ENCODE results near the gene SLC7A1. TPM values are rescaled to one million over a fixed set of nuclear protein-coding genes. Genes with fewer than 3 reads are reported as not detected.
A peak's percentile ranks its signal among the peaks of the same experiment; 100 is the strongest.
"Not testable (repeated sequence)": the region's sequence is repeated elsewhere in the genome, so short reads cannot be mapped to it uniquely, and the experiment has no call there.

SLC7A1 gene
- total RNA-seq (2013), result 1.1 TPM
- polyA plus RNA-seq, result 1 to 10 TPM in 1 of 3 donors, under 1 TPM in 2; 0.89 to 2.2 (median 0.92) TPM
- 2.4 and 2.5 TPM in 2 replicates for polyA minus RNA-seq
- 30.5 to 184 (median 49.4) reads per million in 11 experiments for total RNA-seq

DNA sequence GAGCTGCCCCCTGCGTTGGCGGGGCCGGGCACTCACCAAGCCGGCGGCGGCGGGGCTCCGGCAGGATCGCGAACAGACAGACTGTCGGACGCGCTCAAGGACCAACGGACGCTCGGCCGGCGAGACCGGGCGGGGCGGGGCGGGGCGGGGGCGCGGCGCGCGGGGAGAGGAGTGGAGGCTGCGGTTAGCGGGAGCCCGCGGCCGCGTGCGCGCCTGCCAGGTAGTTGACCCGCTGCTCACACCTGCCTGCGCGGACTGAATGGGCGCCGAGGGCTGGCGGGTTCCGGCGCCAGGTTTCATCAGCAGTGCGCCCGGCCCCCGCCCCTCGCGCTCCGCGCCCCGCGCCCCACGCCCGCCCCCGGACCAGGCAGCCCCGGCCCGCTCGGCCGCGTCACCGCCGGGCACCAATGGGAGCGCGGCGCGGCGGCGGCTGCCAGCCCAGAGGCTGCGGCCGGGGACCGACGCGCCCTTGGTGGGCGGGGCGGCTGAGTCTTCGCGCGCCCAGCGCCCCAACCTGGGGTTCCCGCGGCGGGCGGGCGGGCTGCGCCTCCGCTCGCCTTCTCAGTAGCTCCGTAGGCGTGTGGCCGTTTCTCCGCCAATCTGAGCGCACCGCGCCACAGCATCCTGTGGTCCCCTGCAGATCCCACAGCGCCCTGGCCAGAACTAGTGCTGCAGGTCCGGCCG is at the start of gene SLC7A1:
TSS of gene SLC7A1 (minus strand) at position 309 of the 684 bp plus-strand sequence. CDS start 59,500 bp downstream, outside the sequence.
- H3K27ac ChIP-seq (ENCODE audit: low read depth in 1 of 2, low read length in 2 of 2), result peak within 1 kb of the TSS; percentile 38 to 95
- Mint-ChIP-seq H3K4me1 (peaks cover 25% of the 10 kb centered on the region), H3K9me3 (no peaks in the 10 kb centered on the region), H3K4me3 (peak within 1 kb of the TSS; percentile 87 to 89), H3K36me3 (peaks cover under 1% of the 10 kb centered on the region in 2 donors), H3K27ac (peak within 1 kb of the TSS; percentile 81 to 89 (median 87)), H3K27me3 (ENCODE audit: low read depth in 3 of 3) (peaks cover 10 to 17% (median 15%) of the 10 kb centered on the region in 3 donors)
- no peaks in the 10 kb centered on the region for H4K20me1 ChIP-seq (ENCODE audit: insufficient read depth, low read length)
- H3K36me3 ChIP-seq (replicated peaks in 1 of 2; ENCODE audit: control insufficient read depth in 1 of 2, insufficient read depth in 2 of 2, low read length in 2 of 2), result no peaks in the 10 kb centered on the region
- no peak for TF ChIP-seq CTCF (IDR thresholded peaks at IDR 0.05)
- peak within 1 kb of the TSS; percentile 98 for H3K9ac ChIP-seq (ENCODE audit: insufficient read depth, low read length, poor library complexity, severe bottlenecking)
- H3K9me3 ChIP-seq (replicated peaks in 1 of 2; ENCODE audit: control insufficient read depth in 1 of 2, insufficient read depth in 1 of 2, low read length in 2 of 2), result no peaks in the 10 kb centered on the region
- peaks cover 12 to 21% of the 10 kb centered on the region in 2 donors for H3K4me1 ChIP-seq (ENCODE audit: control insufficient read depth in 1 of 2, insufficient read depth in 2 of 2, low read length in 2 of 2)
- peak within 1 kb of the TSS; percentile 77 for H2AFZ ChIP-seq (ENCODE audit: insufficient read depth, low read depth, low read length, poor library complexity, severe bottlenecking)
- peak; percentile 80 to 86 (median 82) for DNase-seq
- WGBS (ENCODE audit: insufficient coverage), result under 1% methylated on average over 97 of the region's 98 CpGs
- peak within 1 kb of the TSS; percentile 47 to 79 (median 77) for H3K4me3 ChIP-seq (replicated peaks in 1 of 3; ENCODE audit: low read depth in 2 of 3, low read length in 3 of 3)
- intact Hi-C loops (cut with micrococcal nuclease), result loop anchor here (10.0 kb wide), 2 partner anchors 259 to 509 kb away; partner anchors contain the start of gene UBL3 (in 1 of the 2)
- peaks cover 2 to 12% of the 10 kb centered on the region in 2 donors for H3K27me3 ChIP-seq (ENCODE audit: control insufficient read depth in 2 of 2, insufficient read depth in 2 of 2, low read length in 2 of 2)
- H3K79me2 ChIP-seq (ENCODE audit: insufficient read depth, low read length), result peaks cover 47% of the 10 kb centered on the region
- peak within 1 kb of the TSS; percentile 77 for H3K4me2 ChIP-seq (replicated peaks; ENCODE audit: extremely low read depth, low read length, poor library complexity, severe bottlenecking)

GRCh38 chr13:29640665-29641064 is 45.2 kb upstream of the SLC7A1 start:
- no peak overlapping the region for H3K27ac ChIP-seq (ENCODE audit: low read depth in 1 of 2, low read length in 2 of 2)
- H3K4me1 ChIP-seq (ENCODE audit: control insufficient read depth in 1 of 2, insufficient read depth in 2 of 2, low read length in 2 of 2), result no peaks in the 10 kb centered on the region
- TF ChIP-seq CTCF (IDR thresholded peaks at IDR 0.05), result no peak
- no peaks in the 10 kb centered on the region for H3K36me3 Mint-ChIP-seq
- peaks cover 0 to 8% (median 0%) of the 10 kb centered on the region in 3 donors for H3K27me3 Mint-ChIP-seq (ENCODE audit: low read depth in 3 of 3)
- WGBS (ENCODE audit: insufficient coverage), result 100% methylated on average over 2 of the region's 4 CpGs
- no peak overlapping the region for H3K27ac Mint-ChIP-seq
- H3K4me1 Mint-ChIP-seq, result no peaks in the 10 kb centered on the region
- H3K4me3 Mint-ChIP-seq, result no peak overlapping the region
- H3K79me2 ChIP-seq (ENCODE audit: insufficient read depth, low read length), result no peaks in the 10 kb centered on the region
- H3K9me3 Mint-ChIP-seq, result peaks cover 0 to 10% (median 7%) of the 10 kb centered on the region in 7 donors
- no peak for DNase-seq
- H4K20me1 ChIP-seq (ENCODE audit: insufficient read depth, low read length), result no peaks in the 10 kb centered on the region
- H3K27me3 ChIP-seq (ENCODE audit: control insufficient read depth in 2 of 2, insufficient read depth in 2 of 2, low read length in 2 of 2), result no peaks in the 10 kb centered on the region
- peaks cover 0 to 5% of the 10 kb centered on the region in 2 donors for H3K9me3 ChIP-seq (replicated peaks in 1 of 2; ENCODE audit: control insufficient read depth in 1 of 2, insufficient read depth in 1 of 2, low read length in 2 of 2)
- no peak overlapping the region for H3K4me3 ChIP-seq (replicated peaks in 1 of 3; ENCODE audit: low read depth in 2 of 3, low read length in 3 of 3)
- no peaks in the 10 kb centered on the region for H3K36me3 ChIP-seq (replicated peaks in 1 of 2; ENCODE audit: control insufficient read depth in 1 of 2, insufficient read depth in 2 of 2, low read length in 2 of 2)
- no peak overlapping the region for H3K9ac ChIP-seq (ENCODE audit: insufficient read depth, low read length, poor library complexity, severe bottlenecking)
- H3K4me2 ChIP-seq (replicated peaks; ENCODE audit: extremely low read depth, low read length, poor library complexity, severe bottlenecking), result no peak overlapping the region
- no peak overlapping the region for H2AFZ ChIP-seq (ENCODE audit: insufficient read depth, low read depth, low read length, poor library complexity, severe bottlenecking)
- intact Hi-C loops (cut with micrococcal nuclease), result no loop called here

DNA sequence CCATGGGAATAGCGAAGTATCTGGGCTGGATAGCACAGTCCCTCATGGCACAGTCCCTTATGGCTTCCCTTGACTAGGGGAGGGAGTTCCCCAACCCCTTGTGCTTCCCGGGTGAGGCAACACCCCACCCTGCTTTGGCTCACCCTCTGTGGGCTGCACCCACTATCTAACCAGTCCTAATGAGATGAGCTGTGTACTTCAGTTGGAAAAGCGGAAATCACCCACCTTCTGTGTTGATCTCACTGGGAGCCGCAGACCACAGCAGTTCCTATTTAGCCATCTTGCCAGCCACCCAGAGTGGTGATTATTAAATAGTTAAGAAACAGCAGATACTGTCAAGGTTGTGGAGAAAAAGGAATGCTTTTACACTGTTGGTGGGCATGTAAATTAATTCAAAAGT is 41.3 kb upstream of the SLC7A1 start:
- H3K27me3 ChIP-seq (ENCODE audit: control insufficient read depth in 2 of 2, insufficient read depth in 2 of 2, low read length in 2 of 2); H3K36me3 Mint-ChIP-seq; H3K27ac Mint-ChIP-seq; H3K9ac ChIP-seq (ENCODE audit: insufficient read depth, low read length, poor library complexity, severe bottlenecking); H3K9me3 ChIP-seq (replicated peaks in 1 of 2; ENCODE audit: control insufficient read depth in 1 of 2, insufficient read depth in 1 of 2, low read length in 2 of 2); H3K36me3 ChIP-seq (replicated peaks in 1 of 2; ENCODE audit: control insufficient read depth in 1 of 2, insufficient read depth in 2 of 2, low read length in 2 of 2); H2AFZ ChIP-seq (ENCODE audit: insufficient read depth, low read depth, low read length, poor library complexity, severe bottlenecking); H4K20me1 ChIP-seq (ENCODE audit: insufficient read depth, low read length); H3K79me2 ChIP-seq (ENCODE audit: insufficient read depth, low read length); H3K27ac ChIP-seq (ENCODE audit: low read depth in 1 of 2, low read length in 2 of 2); H3K4me2 ChIP-seq (replicated peaks; ENCODE audit: extremely low read depth, low read length, poor library complexity, severe bottlenecking); H3K4me1 Mint-ChIP-seq; DNase-seq; H3K4me3 Mint-ChIP-seq; intact Hi-C loops (cut with micrococcal nuclease); H3K27me3 Mint-ChIP-seq (ENCODE audit: low read depth in 3 of 3); H3K4me1 ChIP-seq (ENCODE audit: control insufficient read depth in 1 of 2, insufficient read depth in 2 of 2, low read length in 2 of 2); H3K4me3 ChIP-seq (replicated peaks in 1 of 3; ENCODE audit: low read depth in 2 of 3, low read length in 3 of 3): not testable (repeated sequence)
- WGBS (ENCODE audit: insufficient coverage), result no CpG with 5 or more reads among the region's 4 CpGs
- peaks cover 3 to 30% (median 18%) of the 10 kb centered on the region in 7 donors for H3K9me3 Mint-ChIP-seq

All from CD14-positive monocyte (primary cell).